GM19351 (cell line): ENCODE measurements around the gene TMEFF1.

Experiments
- ATAC-seq: cut with Tn5 transposase; IDR thresholded peaks from one replicate; pipeline ENCODE4 v1.9.1; 2021; ENCODE audit warnings: mild to moderate bottlenecking, moderate library complexity; ENCODE audit not compliant: unreplicated experiment

Gene TMEFF1

GRCh38 chr9:100573655-100574260 is 100.8 kb downstream of the TMEFF1 start:
- no peak for ATAC-seq

GRCh38 chr9:100575006-100575405 is 102.1 kb downstream of the TMEFF1 start:
- ATAC-seq = no peak

GRCh38 chr9:100575765-100576386 is 102.9 kb downstream of the TMEFF1 start:
- no peak for ATAC-seq

- no peak for ATAC-seq
Observed at GRCh38 chr9:100577776-100578448, 105.0 kb downstream of the TMEFF1 start, which contains the start of gene CAVIN4. Gene CAVIN4 (plus strand): TSS chr9:100578079. CDS start chr9:100578144, 65 bp downstream.

GRCh38 chr9:100578610-100579009 is 105.7 kb downstream of the TMEFF1 start:
- no peak for ATAC-seq

- no peak for ATAC-seq
Observed at GRCh38 chr9:100579665-100580064, 106.7 kb downstream of the TMEFF1 start.

GRCh38 chr9:100580257-100580656 is 107.3 kb downstream of the TMEFF1 start:
- no peak for ATAC-seq

GRCh38 chr9:100581081-100581480 is 108.1 kb downstream of the TMEFF1 start:
- no peak for ATAC-seq

GRCh38 chr9:100581661-100582060 is 108.7 kb downstream of the TMEFF1 start:
- no peak for ATAC-seq

- ATAC-seq = no peak
Observed at GRCh38 chr9:100583014-100583802, 110.3 kb downstream of the TMEFF1 start.

GRCh38 chr9:100584951-100585350 is 112.0 kb downstream of the TMEFF1 start:
- no peak for ATAC-seq

GRCh38 chr9:100586093-100586492 is 113.1 kb downstream of the TMEFF1 start:
- peak; percentile 78 for ATAC-seq

- no peak for ATAC-seq
Observed at GRCh38 chr9:100587375-100587774, 114.4 kb downstream of the TMEFF1 start.

- ATAC-seq = no peak
Observed at GRCh38 chr9:100589582-100589981, 116.6 kb downstream of the TMEFF1 start.

GRCh38 chr9:100590481-100590880 is 117.5 kb downstream of the TMEFF1 start:
- ATAC-seq = no peak

GRCh38 chr9:100591139-100591538 is 118.2 kb downstream of the TMEFF1 start:
- ATAC-seq = no peak

- ATAC-seq = no peak
Observed at GRCh38 chr9:100591639-100592412, 118.9 kb downstream of the TMEFF1 start.

GRCh38 chr9:100595391-100596199 is 122.6 kb downstream of the TMEFF1 start:
- peak; percentile 34 for ATAC-seq

- no peak for ATAC-seq
Observed at GRCh38 chr9:100597236-100597635, 124.3 kb downstream of the TMEFF1 start.

GRCh38 chr9:100598641-100599145 is 125.7 kb downstream of the TMEFF1 start:
- ATAC-seq = peak; percentile 77
